Measurements from ENCODE around the gene CD300H.

DNA sequence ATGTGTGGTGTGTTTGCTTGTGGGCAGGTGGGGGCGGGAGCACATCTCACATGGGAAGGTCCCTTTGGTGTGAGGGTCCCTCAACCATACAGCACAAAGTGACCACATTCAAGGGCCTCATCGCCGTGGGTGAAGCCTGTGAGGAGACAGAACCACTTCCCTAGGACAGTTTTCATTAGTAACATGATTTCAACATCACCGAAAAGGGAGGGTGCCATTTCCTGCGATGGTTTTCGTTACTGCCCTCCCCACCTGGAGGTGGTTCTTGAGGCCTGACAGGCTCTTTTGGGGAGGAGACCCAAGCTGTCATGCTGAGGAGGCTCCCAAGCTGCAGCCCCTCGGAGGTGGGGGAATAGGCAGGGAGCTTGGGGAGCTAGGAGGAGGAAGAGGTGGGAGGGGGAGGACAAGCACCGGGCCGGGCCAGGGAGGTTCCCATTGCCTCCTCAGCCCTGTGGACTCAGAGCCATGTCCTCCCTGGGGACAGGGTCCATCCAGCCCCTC is 45.6 kb downstream of the CD300H start:
- TF ChIP-seq GATA2 (IDR thresholded peaks at IDR 0.05; ENCODE audit: low read depth, low read length), result no peak
- no peak for TF ChIP-seq GATA3 (IDR thresholded peaks at IDR 0.05; ENCODE audit: low read depth, low read length)
